Measurements from ENCODE around the gene MLLT3.

The MLLT3 gene

DNA sequence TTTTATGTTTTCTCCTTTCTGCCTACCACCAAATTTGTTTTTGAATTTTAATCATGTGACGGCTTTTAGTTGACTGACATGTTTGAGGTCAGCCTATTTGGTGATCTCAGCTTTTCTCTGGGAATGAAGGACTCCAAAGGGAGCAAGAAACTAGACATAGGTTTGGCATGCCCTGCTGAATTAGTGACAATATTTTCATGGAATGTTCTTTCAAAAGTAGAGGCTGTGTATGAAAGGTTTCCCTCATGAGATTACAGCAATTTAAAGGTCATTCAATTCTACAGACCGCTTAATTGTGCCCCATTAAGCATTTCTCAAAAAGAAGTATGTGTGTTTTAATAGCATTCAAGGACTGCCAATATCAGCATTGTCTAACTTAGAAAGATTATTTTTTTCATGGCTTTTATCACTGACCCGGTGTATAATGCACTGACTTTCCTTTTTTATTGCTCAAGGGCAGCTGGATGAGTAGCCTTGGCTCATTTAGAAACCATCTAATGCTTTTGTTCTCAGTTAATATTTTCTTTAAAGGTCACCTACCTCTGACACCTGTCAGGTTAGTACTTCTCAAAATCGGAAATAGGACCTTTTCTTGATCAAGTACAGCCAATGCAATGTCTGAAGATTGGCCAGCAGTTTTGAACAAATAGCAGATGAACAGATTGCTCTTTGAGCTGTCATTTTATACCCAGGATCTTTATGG, 8.1 kb upstream of the MLLT3 start:
- Histone ChIP-seq H3K27ac (ENCODE audit: poor library complexity, severe bottlenecking) (no peak overlapping the region), H3K4me1 (ENCODE audit: insufficient read depth, poor library complexity, severe bottlenecking) (no peaks in the 10 kb centered on the region), H3K4me3 (ENCODE audit: severe bottlenecking) (no peak overlapping the region), H3K27me3 (ENCODE audit: insufficient read depth, poor library complexity, severe bottlenecking) (no peaks in the 10 kb centered on the region), H3K36me3 (ENCODE audit: low read depth) (no peaks in the 10 kb centered on the region), H3K9me3 (ENCODE audit: severe bottlenecking) (no peaks in the 10 kb centered on the region)
- DNase-seq (ENCODE audit: low spot score) (no peak), ATAC-seq (ENCODE audit: low read depth) (no peak)
- TF ChIP-seq, protein P1, sequence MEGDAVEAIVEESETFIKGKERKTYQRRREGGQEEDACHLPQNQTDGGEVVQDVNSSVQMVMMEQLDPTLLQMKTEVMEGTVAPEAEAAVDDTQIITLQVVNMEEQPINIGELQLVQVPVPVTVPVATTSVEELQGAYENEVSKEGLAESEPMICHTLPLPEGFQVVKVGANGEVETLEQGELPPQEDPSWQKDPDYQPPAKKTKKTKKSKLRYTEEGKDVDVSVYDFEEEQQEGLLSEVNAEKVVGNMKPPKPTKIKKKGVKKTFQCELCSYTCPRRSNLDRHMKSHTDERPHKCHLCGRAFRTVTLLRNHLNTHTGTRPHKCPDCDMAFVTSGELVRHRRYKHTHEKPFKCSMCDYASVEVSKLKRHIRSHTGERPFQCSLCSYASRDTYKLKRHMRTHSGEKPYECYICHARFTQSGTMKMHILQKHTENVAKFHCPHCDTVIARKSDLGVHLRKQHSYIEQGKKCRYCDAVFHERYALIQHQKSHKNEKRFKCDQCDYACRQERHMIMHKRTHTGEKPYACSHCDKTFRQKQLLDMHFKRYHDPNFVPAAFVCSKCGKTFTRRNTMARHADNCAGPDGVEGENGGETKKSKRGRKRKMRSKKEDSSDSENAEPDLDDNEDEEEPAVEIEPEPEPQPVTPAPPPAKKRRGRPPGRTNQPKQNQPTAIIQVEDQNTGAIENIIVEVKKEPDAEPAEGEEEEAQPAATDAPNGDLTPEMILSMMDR (IDR thresholded peaks at IDR 0.05; ENCODE audit: poor library complexity, severe bottlenecking) = no peak

DNA sequence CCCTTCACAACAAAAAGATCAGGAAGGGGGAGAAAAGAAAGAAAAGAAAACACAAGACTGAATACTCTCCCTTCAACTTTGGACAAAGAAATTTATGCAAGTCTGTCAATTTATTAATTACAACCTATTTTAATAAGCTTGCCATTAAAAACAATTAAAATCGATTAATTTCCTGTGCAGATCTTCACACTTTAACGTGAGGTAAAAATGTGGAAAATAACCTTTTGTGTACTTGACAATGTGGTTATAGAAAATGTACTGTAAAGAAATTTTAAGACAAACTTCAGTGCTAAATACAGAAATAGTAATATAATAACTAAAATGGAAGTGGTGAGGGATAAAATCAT, 2.7 kb upstream of the MLLT3 start:
- Histone ChIP-seq H3K4me3 (ENCODE audit: severe bottlenecking) (no peak overlapping the region), H3K4me1 (ENCODE audit: insufficient read depth, poor library complexity, severe bottlenecking) (peaks cover 4% of the 10 kb centered on the region), H3K27me3 (ENCODE audit: insufficient read depth, poor library complexity, severe bottlenecking) (no peaks in the 10 kb centered on the region), H3K27ac (ENCODE audit: poor library complexity, severe bottlenecking) (no peak overlapping the region), H3K36me3 (ENCODE audit: low read depth) (no peaks in the 10 kb centered on the region), H3K9me3 (ENCODE audit: severe bottlenecking) (no peaks in the 10 kb centered on the region)
- no peak for ATAC-seq (ENCODE audit: low read depth)
- DNase-seq (ENCODE audit: low spot score) = no peak
- TF ChIP-seq, protein P1 (IDR thresholded peaks at IDR 0.05; ENCODE audit: poor library complexity, severe bottlenecking) = peak; percentile 79

DNA sequence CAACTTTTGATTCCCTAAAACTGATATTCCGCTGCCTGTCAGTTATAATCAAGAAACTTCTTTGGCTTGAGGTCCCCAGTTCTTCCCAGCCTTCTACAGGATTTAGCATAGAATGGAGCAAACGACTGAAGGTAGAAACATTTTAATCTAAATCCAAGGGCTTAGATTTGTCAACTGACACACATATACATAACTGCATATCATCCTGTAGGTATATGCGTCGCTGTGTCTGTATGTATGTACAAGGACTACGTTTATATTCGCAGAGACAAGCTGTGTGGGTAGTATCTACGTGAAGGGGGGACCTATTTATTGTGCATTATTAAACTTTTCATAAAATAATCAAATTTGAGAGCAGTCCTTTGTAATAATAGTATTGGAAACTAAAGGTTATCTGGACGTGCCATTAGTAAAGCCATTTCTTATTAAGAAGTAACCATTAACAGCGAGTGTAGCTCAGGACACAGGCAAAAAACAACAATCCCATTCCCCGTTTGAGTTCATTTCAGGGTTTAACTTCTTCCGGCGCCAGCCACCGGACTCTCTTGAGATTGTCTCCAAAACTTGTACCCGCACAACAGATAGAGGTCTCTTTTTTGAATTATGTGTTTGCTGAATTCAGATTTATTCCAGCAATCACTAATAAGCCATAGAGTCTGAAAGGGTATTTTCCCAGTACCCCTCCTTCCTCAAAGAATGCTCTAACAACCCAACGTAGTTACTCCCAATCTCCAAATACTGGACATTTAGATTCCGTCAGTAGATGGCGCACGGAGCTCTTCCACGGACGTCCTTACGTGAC, 2.1 kb upstream of the MLLT3 start:
- Histone ChIP-seq H3K4me1 (ENCODE audit: insufficient read depth, poor library complexity, severe bottlenecking) (peaks cover 9% of the 10 kb centered on the region), H3K4me3 (ENCODE audit: severe bottlenecking) (no peak overlapping the region)

DNA sequence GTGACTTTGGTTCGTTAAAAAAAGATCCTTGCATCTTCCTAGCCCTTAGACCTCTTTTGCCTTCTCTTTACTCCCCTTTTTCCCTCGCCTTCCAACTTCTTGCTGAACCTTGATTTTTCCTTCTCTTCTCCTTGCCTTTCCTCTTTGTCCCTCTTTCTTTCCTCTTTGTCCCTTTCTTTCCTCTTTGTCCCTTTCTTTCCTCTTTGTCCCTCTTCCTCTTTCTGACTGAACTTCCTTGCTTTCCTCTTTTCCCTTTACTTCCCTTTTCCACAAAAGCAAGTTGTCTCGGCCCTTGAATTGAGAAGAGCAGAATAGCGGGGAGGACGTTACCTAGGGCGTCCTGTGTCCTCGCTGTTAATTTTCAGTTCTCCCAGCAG, 1.4 kb upstream of the MLLT3 start:
- peak overlapping the region; percentile 77 for H3K4me3 ChIP-seq (ENCODE audit: severe bottlenecking)
- H3K27ac ChIP-seq (ENCODE audit: poor library complexity, severe bottlenecking) = no peak overlapping the region
- ATAC-seq (ENCODE audit: low read depth) (no peak), DNase-seq (ENCODE audit: low spot score) (no peak)
- TF ChIP-seq, protein P1 (IDR thresholded peaks at IDR 0.05; ENCODE audit: poor library complexity, severe bottlenecking) = no peak
- H3K27me3 ChIP-seq (ENCODE audit: insufficient read depth, poor library complexity, severe bottlenecking) = no peaks in the 10 kb centered on the region
- H3K4me1 ChIP-seq (ENCODE audit: insufficient read depth, poor library complexity, severe bottlenecking) = peaks cover 13% of the 10 kb centered on the region
- H3K36me3 ChIP-seq (ENCODE audit: low read depth) = no peaks in the 10 kb centered on the region
- no peaks in the 10 kb centered on the region for H3K9me3 ChIP-seq (ENCODE audit: severe bottlenecking)

More for the DNA sequence above, 2.1 kb upstream of the MLLT3 start:
- TF ChIP-seq, protein P1 (IDR thresholded peaks at IDR 0.05; ENCODE audit: poor library complexity, severe bottlenecking) = peak; percentile 97
- Histone ChIP-seq H3K9me3 (ENCODE audit: severe bottlenecking) (no peaks in the 10 kb centered on the region), H3K27me3 (ENCODE audit: insufficient read depth, poor library complexity, severe bottlenecking) (no peaks in the 10 kb centered on the region), H3K27ac (ENCODE audit: poor library complexity, severe bottlenecking) (no peak overlapping the region), H3K36me3 (ENCODE audit: low read depth) (no peaks in the 10 kb centered on the region)
- DNase-seq (ENCODE audit: low spot score) (no peak), ATAC-seq (ENCODE audit: low read depth) (0 out of 3 replicates have a peak, but pooled peaks have one; percentile 16)

Data from RWPE2 (cell line).